GM21786 (cell line): ENCODE results near the gene MYOT.
"Not testable (repeated sequence)": the region's sequence is repeated elsewhere in the genome, so short reads cannot be mapped to it uniquely, and the experiment has no call there.

Experiments used
- ATAC-seq: cut with Tn5 transposase; IDR thresholded peaks from one replicate; pipeline ENCODE4 v1.9.1; 2021; ENCODE audit not compliant: unreplicated experiment

The MYOT gene

GRCh38 chr5:137856201-137856600 lies 11.5 kb upstream of the MYOT start:
- no peak for ATAC-seq

DNA sequence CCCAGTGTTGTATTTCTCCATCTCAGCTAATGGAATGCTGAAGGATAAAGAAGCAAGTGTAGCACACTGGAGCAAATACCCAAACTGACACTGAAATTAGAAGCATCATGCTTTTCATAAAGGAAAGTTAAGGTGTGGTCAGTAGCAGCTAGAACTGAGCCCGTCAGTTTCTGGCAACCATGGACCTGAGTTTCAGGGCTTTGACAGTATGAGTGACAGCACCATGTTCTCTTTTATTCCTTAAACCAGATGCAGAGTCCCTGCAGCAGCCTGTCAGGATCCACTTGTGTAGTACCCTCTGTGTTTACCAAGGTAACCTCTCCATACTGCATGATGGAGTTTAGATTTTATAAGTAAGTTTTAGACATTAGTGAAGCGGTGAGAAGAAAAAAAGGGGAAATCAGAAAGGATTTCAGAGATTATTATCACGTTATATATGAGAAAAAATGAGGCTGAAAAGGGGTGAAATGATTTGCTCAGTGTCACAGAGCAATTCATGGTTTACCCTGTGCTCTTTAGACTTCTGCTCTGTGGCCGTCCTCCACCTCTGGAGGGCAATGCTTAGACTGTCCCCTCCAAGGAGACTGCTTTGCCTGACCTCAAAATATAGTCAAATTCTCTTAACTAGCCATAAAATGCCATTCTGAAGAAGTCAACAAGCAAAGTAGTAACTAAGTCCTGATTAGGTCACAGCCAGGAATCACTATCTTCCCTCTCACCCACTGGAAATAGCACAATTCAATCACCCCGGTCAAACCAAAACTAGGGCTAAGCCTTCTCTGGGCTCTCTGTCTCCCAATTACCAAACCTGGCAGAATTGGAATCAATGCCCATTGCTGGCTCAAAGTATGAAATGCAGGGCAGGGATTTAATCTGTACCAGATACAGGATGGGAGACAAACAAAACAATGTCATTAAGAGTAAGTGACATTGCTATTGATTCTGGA lies 10.5 kb upstream of the MYOT start:
- peak; percentile 37 for ATAC-seq

DNA sequence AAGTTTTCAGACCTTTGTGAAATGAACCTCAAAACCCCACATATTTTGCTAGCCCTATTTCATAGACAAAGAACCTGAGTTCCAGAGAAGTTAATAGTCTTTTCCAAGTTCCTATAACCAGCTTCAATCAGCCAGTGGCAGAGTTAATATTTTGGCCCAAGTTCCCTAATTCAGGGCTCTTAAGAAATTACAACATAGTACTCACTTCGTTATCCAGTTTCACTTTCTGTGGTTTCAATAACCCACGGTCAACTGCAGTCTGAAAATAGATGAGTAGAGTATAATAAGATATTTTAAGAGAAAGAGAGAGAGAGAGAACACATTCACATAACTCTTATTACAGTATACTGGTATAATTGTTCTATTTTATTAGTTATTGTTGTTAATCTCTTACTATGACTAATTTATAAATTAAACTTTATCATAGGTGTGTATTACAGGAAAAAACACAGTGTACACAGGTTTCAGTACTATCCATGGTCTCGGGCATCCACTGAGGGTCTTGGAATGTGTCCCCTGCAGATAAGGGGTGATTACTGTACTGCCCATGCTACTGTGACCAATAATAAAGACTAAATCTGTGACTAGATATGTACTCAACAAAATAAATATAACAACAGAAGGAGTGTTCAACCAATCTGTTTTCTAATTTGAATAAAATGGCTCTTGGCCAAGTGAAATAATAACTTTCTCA lies 9.3 kb upstream of the MYOT start:
- ATAC-seq: peak; percentile 82

DNA sequence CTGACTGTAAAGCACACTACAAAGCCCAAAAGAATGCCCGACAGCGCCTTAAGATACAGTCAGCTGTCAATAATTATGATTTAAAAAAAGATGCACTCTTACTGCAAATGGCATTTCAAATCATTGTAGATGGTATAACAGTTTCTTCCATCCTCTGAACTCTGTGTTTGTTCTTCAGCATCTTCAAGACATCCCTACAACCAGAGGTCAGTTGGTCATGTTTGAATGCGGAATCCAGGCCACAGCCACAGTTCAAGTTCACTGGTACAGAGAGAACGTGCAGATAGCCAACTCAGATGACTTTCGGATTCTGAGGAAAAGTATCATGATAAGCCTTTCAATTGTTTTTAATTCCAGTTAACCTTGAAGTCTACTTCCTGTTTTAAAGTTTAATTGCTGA lies 8.7 kb upstream of the MYOT start:
- no peak for ATAC-seq

DNA sequence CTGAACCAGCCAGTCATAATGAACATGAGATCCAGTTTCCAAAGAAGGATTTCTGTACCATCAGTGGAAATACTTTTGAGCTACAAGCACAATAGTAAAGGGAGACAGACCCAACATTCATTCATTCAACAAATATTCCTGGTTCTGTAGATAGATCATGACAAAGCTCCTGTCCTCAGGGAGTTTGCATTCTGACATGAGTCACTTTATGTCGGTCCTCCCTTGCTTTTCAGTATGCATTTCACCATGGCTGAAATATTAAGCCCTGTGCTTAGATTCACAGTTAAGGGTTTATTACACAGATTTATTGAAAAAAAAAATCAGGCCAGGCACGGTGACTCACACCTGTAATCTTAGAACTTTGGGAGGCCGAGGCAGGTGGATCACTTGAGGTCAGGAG lies 5.4 kb upstream of the MYOT start:
- no peak for ATAC-seq

- ATAC-seq: not testable (repeated sequence)
These were observed 4.0 kb upstream of the MYOT start for GRCh38 chr5:137863653-137864052.

DNA sequence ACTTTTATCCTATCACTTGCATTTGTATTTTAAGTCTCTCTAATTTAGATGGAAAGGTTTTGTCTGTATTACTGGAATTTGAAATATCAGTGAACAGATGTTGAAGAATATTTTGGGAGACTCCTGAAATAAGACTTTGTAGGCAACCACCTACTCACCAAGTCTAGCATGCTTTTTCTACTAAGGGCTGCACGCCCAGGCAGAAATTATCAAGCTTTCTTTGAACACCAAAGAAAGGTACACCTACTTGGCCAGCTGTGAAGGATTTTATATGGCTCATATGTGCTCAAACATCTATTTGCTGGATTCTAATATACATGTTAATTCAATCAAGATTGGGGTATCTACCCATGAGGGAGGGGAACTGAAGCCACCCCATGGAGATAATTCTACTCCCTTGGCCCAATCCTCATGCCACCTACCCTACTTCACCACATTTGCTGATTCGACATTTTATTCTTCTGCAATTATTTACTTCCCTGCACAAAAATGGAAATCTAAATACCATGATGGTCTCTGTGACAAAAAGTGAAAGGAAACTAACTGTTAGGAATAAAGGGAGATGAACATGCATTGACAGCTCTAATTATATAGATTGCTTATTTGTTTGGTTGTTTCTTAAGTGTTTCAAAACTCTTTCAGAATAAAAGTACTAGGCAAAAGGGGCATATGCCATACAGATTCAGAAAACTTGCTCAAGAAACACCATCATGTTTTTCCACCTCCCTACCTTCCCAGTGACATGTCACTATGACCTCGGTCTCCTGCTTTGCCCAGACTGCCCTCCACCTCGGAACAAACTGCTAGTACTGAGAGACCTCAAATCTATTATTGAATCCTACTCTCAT lies 895 bp upstream of the MYOT start:
- ATAC-seq: no peak

- no peak for ATAC-seq
These were observed 3.1 kb downstream of the MYOT start for GRCh38 chr5:137870647-137871339.

GRCh38 chr5:137871571-137871970 lies 3.9 kb downstream of the MYOT start:
- no peak for ATAC-seq

DNA sequence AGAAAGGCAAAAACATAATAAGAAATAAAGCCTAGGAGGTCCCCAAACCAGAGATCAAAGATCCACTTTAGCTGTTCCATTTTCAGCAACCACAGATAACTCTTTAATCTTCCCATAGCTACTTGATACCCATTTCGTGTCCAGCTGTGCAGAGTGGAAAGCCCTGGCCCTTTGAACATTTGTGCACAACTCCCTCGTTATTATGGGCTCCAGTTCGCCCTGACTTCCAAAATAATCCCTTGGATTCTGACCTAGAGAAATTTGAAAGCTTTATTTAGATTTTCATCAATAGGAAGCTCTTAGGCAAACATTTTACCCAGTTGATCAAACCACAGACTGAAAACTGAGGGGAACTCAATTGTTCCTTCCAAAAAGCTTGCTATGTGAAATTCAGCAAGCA lies 4.8 kb downstream of the MYOT start:
- no peak for ATAC-seq

- ATAC-seq: no peak
These were observed 8.4 kb downstream of the MYOT start for GRCh38 chr5:137876101-137876500.

DNA sequence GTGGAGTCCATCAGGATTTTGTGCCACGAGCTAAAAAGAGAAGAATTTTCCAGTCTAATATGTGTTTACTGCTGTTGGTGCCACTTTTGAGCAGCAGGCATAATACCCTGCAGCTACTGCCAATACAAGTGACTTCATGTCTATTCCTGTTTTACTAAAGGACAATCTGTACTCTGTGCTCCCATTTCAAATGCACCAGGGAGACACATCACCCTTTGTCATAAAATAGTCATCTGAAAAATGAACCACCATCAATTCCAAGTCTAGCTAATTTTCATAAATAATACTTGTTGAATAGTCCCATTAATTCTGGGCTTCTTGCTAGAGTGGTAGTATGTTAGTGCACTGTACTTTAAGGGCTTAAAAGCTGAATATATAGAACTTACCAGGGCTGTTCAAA lies 12.7 kb downstream of the MYOT start:
- ATAC-seq: no peak

DNA sequence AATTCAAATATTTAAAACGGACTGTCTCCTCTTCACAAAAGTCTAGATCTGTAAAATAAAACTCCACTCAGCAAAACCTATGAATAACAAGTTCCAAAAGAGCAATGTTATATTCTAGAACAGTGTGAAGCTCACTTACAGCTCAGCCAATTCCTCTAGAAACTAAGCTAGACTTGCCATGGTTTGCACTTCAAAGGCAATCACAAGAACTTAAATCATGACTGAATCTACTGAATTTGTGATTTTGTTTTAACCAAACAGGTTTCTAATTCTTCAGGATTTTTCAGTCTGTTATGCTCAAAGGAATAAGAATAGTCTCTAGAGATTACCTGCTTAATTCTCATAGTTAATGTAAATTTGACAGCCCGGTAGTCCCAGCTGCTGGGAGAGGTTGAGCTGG lies 20.2 kb downstream of the MYOT start:
- ATAC-seq: no peak

DNA sequence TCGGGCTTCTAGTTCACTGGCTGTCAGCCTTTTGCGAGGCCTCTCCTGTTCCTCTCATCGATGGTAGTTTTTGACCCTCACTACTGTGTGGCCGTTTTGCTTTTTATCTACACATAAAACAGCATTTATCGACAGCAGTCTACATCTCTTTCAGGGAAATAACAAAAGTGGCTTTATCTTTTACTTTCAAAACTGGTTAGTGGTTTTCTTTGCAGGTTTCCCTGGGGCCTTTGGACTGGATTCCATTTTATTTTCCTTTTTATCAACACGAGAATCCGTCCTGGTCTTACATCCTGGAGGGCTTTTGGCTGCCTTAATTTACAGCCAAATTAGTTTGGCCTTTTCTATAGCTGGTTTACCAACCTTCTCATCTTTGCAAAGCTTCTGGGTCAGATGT lies 20.8 kb downstream of the MYOT start:
- no peak for ATAC-seq

GRCh38 chr5:137888863-137889759 lies 21.5 kb downstream of the MYOT start, which contains the start of gene PKD2L2:
Gene PKD2L2, plus strand, starts transcription at chr5:137889457. Its CDS starts 35 bp downstream, at chr5:137889492.
- peak; percentile 85 for ATAC-seq

GRCh38 chr5:137890845-137891244 lies 23.2 kb downstream of the MYOT start:
- no peak for ATAC-seq

GRCh38 chr5:137891849-137892248 lies 24.2 kb downstream of the MYOT start:
- ATAC-seq: no peak

GRCh38 chr5:137894586-137894985 lies 26.9 kb downstream of the MYOT start:
- no peak for ATAC-seq

- no peak for ATAC-seq
These were observed 28.9 kb downstream of the MYOT start for GRCh38 chr5:137896560-137896959.

DNA sequence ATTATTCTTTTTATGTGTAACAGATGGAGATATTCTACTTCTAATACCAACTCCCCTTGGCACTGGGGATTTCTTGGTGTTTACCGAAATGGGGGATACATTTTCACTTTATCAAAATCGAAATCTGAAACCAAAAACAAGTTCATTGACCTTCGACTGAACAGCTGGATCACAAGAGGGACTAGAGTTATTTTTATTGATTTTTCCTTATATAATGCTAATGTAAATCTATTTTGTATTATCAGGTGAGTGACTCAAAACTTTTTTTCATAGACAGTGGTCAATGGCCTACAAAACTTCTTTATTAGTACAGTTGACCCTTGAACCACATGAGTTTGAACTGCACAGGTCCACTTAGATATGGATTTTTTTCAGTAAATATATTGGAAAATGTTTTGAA lies 31.8 kb downstream of the MYOT start:
- no peak for ATAC-seq
